K562 (cell line): ENCODE data around the gene SLC34A3. TPM values are rescaled to one million over a fixed set of nuclear protein-coding genes. Genes with fewer than 3 reads are reported as not detected.

Experiments used
- CREB3L1 ChIP-seq: fragments of 450-650 bp; IDR thresholded peaks from 2 replicates; pipeline ENCODE4 v1.6.1; 2014; ENCODE audit warnings: low read depth, mild to moderate bottlenecking, moderate library complexity, borderline replicate concordance
- CXXC5 ChIP-seq: fragments of 250-450 bp; sonication (Bioruptor Pico); IDR thresholded peaks from 2 replicates; pipeline ENCODE4 v1.8.0; 2022; ENCODE audit warnings: inconsistent platforms, mild to moderate bottlenecking, moderate library complexity
- DDX20 ChIP-seq: fragments of 450-650 bp; IDR thresholded peaks from 2 replicates; pipeline ENCODE4 v1.6.1; 2016; ENCODE audit warnings: missing genetic modification characterization, low read depth, mild to moderate bottlenecking, missing compliant biosample characterization, moderate library complexity
- ETS2 ChIP-seq: IDR thresholded peaks from 2 replicates; pipeline ENCODE4 v1.6.1; 2016; ENCODE audit warnings: borderline replicate concordance, missing genetic modification characterization, mild to moderate bottlenecking, moderate library complexity, missing compliant biosample characterization; ENCODE audit not compliant: poor library complexity, severe bottlenecking
- ETV5 ChIP-seq: sonication (generic); formaldehyde crosslinking; IDR thresholded peaks from 2 replicates; pipeline ENCODE4 v1.4.0; 2020; ENCODE audit warnings: low read depth, mild to moderate bottlenecking, missing genetic modification reagents
- FUS ChIP-seq: fragments of 200-400 bp; formaldehyde crosslinking; optimal IDR thresholded peaks from 2 replicates; pipeline ENCODE3; 2017; ENCODE audit warnings: low read depth, low read length
- IRF2 ChIP-seq: sonication (generic); formaldehyde crosslinking; IDR thresholded peaks from 2 replicates; pipeline ENCODE4 v1.8.1; 2022; ENCODE audit warnings: mild to moderate bottlenecking, missing genetic modification reagents
- NELFE ChIP-seq: IDR thresholded peaks from 2 replicates; pipeline ENCODE4 v1.6.1; 2011; ENCODE audit warnings: mild to moderate bottlenecking; ENCODE audit not compliant: insufficient read depth, insufficient read length
- NUFIP1 ChIP-seq: fragments of 450-650 bp; IDR thresholded peaks from 2 replicates; pipeline ENCODE4 v1.6.1; 2018; ENCODE audit not compliant: partially characterized antibody
- RUNX1 ChIP-seq: sonication (generic); IDR thresholded peaks from 2 replicates; pipeline ENCODE4 v1.6.1; 2016; ENCODE audit warnings: antibody characterized with exemption, low read depth
- SMAD2 ChIP-seq: fragments of 150-350 bp; IDR thresholded peaks from 2 replicates; pipeline ENCODE4 v1.6.1; 2014; ENCODE audit warnings: low read depth, mild to moderate bottlenecking, low read length
- SMARCB1 ChIP-seq: IDR thresholded peaks from 2 replicates; pipeline ENCODE4 v1.6.1; 2011; ENCODE audit warnings: improper control_type of control experiment, low read depth; ENCODE audit not compliant: insufficient read length
- polyA plus RNA-seq, 8 experiments: library from polyadenylated mRNA; depleted of rRNA in 4 of 8; stranded (reverse) in 5 of 8; unstranded in 3 of 8; fragments of >200 nt; fragmentation: Nextera tagmentation in 2 of 8; fragmentation: Illumina TruSeq in 1 of 8; extraction: Ambion mirVana in 2 of 8; extraction: Trizol in 1 of 8; gene quantifications; 2 replicates each; pipeline versions ENCODE4 v1.2.1 to v1.2.3, GENCODE V29; 2011 to 2014; ENCODE audit warnings: inconsistent platforms in 1 of 8, missing spikeins in 1 of 8
- total RNA-seq, 7 experiments: library from RNA; depleted of rRNA in 6 of 7; stranded (reverse); fragments of >200 nt in 6 of 7; fragmentation: Illumina TruSeq in 2 of 7; extraction: Trizol in 2 of 7; gene quantifications; 2 replicates each; pipeline versions ENCODE4 v1.2.1 to v1.2.3, GENCODE V29; 2011 to 2021; ENCODE audit warnings: low replicate concordance in 1 of 7
- TF ChIP-seq, protein P1 (sequence below): fragments of 250-450 bp; sonication (Bioruptor Pico); IDR thresholded peaks from 2 replicates; pipeline ENCODE4 v1.5.0; 2021; ENCODE audit warnings: mild to moderate bottlenecking, borderline replicate concordance
- TF ChIP-seq, protein P2 (sequence below): sonication (generic); formaldehyde crosslinking; IDR thresholded peaks from 2 replicates; pipeline ENCODE4 v1.9.0; 2022; ENCODE audit warnings: mild to moderate bottlenecking, missing genetic modification reagents
- TF ChIP-seq, protein P3 (sequence below), 2 experiments: fragments of 450-650 bp; IDR thresholded peaks; 2 replicates each; pipeline ENCODE4 v1.6.1; 2018; ENCODE audit warnings: mild to moderate bottlenecking in 2 of 2, low read depth in 1 of 2; ENCODE audit not compliant: partially characterized antibody in 2 of 2
- TF ChIP-seq, protein P4 (sequence below): fragments of 450-650 bp; IDR thresholded peaks from one replicate; pipeline ENCODE4 v1.6.1; 2018; ENCODE audit warnings: mild to moderate bottlenecking, moderate library complexity; ENCODE audit not compliant: partially characterized antibody

SLC34A3 gene
- total and polyA plus RNA-seq, 9 of the 15 experiments (the other 6 are each of a cell fraction or from before 2014, with no cell fraction given): not detected

GRCh38 chr9:137188490-137189296 lies 42.0 kb upstream of the SLC34A3 start, which contains the start of the genes ANAPC2 and SSNA1 (continued):
- TF ChIP-seq CREB3L1 (peak; percentile 77; the same call in 1 of the 2 replicates), ETS2 (tag) (no peak), NUFIP1 (no peak), NELFE (no peak), SMARCB1 (no peak), ETV5 (CRISPR knock-in tag) (0 out of 2 replicates have a peak, but pooled peaks have one; percentile 21), RUNX1 (0 out of 2 replicates have a peak, but pooled peaks have one; percentile 14), CXXC5 (peak; percentile 94), SMAD2 (no peak), DDX20 (no peak), IRF2 (CRISPR knock-in tag) (no peak), FUS (no peak)
- TF ChIP-seq, protein P1, sequence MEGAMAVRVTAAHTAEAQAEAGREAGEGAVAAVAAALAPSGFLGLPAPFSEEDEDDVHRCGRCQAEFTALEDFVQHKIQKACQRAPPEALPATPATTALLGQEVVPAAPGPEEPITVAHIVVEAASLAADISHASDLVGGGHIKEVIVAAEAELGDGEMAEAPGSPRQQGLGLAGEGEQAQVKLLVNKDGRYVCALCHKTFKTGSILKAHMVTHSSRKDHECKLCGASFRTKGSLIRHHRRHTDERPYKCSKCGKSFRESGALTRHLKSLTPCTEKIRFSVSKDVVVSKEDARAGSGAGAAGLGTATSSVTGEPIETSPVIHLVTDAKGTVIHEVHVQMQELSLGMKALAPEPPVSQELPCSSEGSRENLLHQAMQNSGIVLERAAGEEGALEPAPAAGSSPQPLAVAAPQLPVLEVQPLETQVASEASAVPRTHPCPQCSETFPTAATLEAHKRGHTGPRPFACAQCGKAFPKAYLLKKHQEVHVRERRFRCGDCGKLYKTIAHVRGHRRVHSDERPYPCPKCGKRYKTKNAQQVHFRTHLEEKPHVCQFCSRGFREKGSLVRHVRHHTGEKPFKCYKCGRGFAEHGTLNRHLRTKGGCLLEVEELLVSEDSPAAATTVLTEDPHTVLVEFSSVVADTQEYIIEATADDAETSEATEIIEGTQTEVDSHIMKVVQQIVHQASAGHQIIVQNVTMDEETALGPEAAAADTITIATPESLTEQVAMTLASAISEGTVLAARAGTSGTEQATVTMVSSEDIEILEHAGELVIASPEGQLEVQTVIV: no peak
- TF ChIP-seq, protein P2, sequence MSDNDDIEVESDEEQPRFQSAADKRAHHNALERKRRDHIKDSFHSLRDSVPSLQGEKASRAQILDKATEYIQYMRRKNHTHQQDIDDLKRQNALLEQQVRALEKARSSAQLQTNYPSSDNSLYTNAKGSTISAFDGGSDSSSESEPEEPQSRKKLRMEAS (CRISPR knock-in tag): peak; percentile 85
- TF ChIP-seq, protein P3, sequence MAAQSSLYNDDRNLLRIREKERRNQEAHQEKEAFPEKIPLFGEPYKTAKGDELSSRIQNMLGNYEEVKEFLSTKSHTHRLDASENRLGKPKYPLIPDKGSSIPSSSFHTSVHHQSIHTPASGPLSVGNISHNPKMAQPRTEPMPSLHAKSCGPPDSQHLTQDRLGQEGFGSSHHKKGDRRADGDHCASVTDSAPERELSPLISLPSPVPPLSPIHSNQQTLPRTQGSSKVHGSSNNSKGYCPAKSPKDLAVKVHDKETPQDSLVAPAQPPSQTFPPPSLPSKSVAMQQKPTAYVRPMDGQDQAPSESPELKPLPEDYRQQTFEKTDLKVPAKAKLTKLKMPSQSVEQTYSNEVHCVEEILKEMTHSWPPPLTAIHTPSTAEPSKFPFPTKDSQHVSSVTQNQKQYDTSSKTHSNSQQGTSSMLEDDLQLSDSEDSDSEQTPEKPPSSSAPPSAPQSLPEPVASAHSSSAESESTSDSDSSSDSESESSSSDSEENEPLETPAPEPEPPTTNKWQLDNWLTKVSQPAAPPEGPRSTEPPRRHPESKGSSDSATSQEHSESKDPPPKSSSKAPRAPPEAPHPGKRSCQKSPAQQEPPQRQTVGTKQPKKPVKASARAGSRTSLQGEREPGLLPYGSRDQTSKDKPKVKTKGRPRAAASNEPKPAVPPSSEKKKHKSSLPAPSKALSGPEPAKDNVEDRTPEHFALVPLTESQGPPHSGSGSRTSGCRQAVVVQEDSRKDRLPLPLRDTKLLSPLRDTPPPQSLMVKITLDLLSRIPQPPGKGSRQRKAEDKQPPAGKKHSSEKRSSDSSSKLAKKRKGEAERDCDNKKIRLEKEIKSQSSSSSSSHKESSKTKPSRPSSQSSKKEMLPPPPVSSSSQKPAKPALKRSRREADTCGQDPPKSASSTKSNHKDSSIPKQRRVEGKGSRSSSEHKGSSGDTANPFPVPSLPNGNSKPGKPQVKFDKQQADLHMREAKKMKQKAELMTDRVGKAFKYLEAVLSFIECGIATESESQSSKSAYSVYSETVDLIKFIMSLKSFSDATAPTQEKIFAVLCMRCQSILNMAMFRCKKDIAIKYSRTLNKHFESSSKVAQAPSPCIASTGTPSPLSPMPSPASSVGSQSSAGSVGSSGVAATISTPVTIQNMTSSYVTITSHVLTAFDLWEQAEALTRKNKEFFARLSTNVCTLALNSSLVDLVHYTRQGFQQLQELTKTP (IDR thresholded peaks at IDR 0.05; ENCODE audit: low read depth in 1 of 2, partially characterized antibody in 2 of 2): no peak
- TF ChIP-seq, protein P4, sequence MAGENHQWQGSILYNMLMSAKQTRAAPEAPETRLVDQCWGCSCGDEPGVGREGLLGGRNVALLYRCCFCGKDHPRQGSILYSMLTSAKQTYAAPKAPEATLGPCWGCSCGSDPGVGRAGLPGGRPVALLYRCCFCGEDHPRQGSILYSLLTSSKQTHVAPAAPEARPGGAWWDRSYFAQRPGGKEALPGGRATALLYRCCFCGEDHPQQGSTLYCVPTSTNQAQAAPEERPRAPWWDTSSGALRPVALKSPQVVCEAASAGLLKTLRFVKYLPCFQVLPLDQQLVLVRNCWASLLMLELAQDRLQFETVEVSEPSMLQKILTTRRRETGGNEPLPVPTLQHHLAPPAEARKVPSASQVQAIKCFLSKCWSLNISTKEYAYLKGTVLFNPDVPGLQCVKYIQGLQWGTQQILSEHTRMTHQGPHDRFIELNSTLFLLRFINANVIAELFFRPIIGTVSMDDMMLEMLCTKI: no peak
